MM.1S (cell line): ENCODE measurements around the gene GOSR2.

Experiments used
- DNase-seq: peaks from one replicate; pipeline ENCODE4 v3.0.0-alpha.2; 2015
- H2AFZ ChIP-seq: fragments of 300-600 bp; sonication (generic); 2 replicates; pipeline ENCODE4 v1.6.0; 2016; ENCODE audit warnings: antibody characterized with exemption, low read length
- H3F3A ChIP-seq: fragments of 300-600 bp; sonication (generic); 2 replicates; pipeline ENCODE4 v1.6.1; 2016; ENCODE audit warnings: mild to moderate bottlenecking, antibody characterized with exemption, low read length, moderate library complexity, mixed read lengths; ENCODE audit not compliant: insufficient read depth
- H3K27ac ChIP-seq: fragments of 300-600 bp; sonication (generic); 2 replicates; pipeline ENCODE4 v1.5.1; 2016; ENCODE audit warnings: mild to moderate bottlenecking, low read length
- H3K27me3 ChIP-seq: fragments of 300-600 bp; sonication (generic); replicated peaks from 2 replicates; pipeline ENCODE4 v1.6.0; 2016; ENCODE audit warnings: low read length; ENCODE audit not compliant: insufficient read depth
- H3K36me3 ChIP-seq: fragments of 300-600 bp; sonication (generic); replicated peaks from 2 replicates; pipeline ENCODE4 v1.6.1; 2016; ENCODE audit warnings: mild to moderate bottlenecking, low read length, mixed read lengths; ENCODE audit not compliant: insufficient read depth
- H3K4me1 ChIP-seq: fragments of 300-600 bp; sonication (generic); 2 replicates; pipeline ENCODE4 v1.6.1; 2016; ENCODE audit warnings: low read length, mixed read lengths
- H3K4me2 ChIP-seq: fragments of 300-600 bp; sonication (generic); 2 replicates; pipeline ENCODE4 v1.6.0; 2016; ENCODE audit warnings: low read depth, low read length
- H3K4me3 ChIP-seq: fragments of 300-600 bp; sonication (generic); 2 replicates; pipeline ENCODE4 v1.5.1; 2016; ENCODE audit warnings: low read length, mixed read lengths
- H3K79me2 ChIP-seq: fragments of 300-600 bp; sonication (generic); 2 replicates; pipeline ENCODE4 v1.6.1; 2016; ENCODE audit warnings: mixed run types, low read length, mixed read lengths
- H3K9ac ChIP-seq: fragments of 300-600 bp; sonication (generic); 2 replicates; pipeline ENCODE4 v1.6.1; 2016; ENCODE audit warnings: low read length, mixed read lengths
- H3K9me2 ChIP-seq: fragments of 300-600 bp; sonication (generic); replicated peaks from 2 replicates; pipeline ENCODE4 v1.6.1; 2016; ENCODE audit warnings: mild to moderate bottlenecking, low read length, mixed read lengths; ENCODE audit not compliant: insufficient read depth
- H3K9me3 ChIP-seq: fragments of 300-600 bp; sonication (generic); replicated peaks from 2 replicates; pipeline ENCODE4 v1.6.1; 2016; ENCODE audit warnings: mild to moderate bottlenecking, low read length, mixed read lengths; ENCODE audit not compliant: insufficient read depth
- H4K20me1 ChIP-seq: fragments of 300-600 bp; sonication (generic); 2 replicates; pipeline ENCODE4 v1.6.1; 2016; ENCODE audit warnings: mild to moderate bottlenecking, low read length, moderate library complexity, mixed read lengths; ENCODE audit not compliant: insufficient read depth
- EZH2 ChIP-seq: fragments of 300-600 bp; sonication (generic); optimal IDR thresholded peaks from 2 replicates; pipeline ENCODE3; 2017; ENCODE audit warnings: low read depth, mild to moderate bottlenecking, antibody characterized with exemption, low read length, mixed read lengths
- EZH2phosphoT487 ChIP-seq: fragments of 300-600 bp; sonication (generic); IDR thresholded peaks from 2 replicates; pipeline ENCODE4 v1.6.1; 2018; ENCODE audit warnings: antibody characterized with exemption, low read length
- TF ChIP-seq, protein P1 (sequence below): fragments of 300-600 bp; sonication (generic); IDR thresholded peaks from 2 replicates; pipeline ENCODE4 v1.5.1; 2016; ENCODE audit warnings: antibody characterized with exemption, low read length, mixed read lengths

Gene GOSR2

GRCh38 chr17:46960152-46960551, 37.2 kb downstream of the GOSR2 start:
- no peak for DNase-seq
- no peak overlapping the region for H3K4me2 ChIP-seq

GRCh38 chr17:46962374-46962790, 39.4 kb downstream of the GOSR2 start:
- no peak overlapping the region for H2AFZ ChIP-seq
- no peaks in the 10 kb centered on the region for H3K9me3 ChIP-seq
- TF ChIP-seq, protein P1, sequence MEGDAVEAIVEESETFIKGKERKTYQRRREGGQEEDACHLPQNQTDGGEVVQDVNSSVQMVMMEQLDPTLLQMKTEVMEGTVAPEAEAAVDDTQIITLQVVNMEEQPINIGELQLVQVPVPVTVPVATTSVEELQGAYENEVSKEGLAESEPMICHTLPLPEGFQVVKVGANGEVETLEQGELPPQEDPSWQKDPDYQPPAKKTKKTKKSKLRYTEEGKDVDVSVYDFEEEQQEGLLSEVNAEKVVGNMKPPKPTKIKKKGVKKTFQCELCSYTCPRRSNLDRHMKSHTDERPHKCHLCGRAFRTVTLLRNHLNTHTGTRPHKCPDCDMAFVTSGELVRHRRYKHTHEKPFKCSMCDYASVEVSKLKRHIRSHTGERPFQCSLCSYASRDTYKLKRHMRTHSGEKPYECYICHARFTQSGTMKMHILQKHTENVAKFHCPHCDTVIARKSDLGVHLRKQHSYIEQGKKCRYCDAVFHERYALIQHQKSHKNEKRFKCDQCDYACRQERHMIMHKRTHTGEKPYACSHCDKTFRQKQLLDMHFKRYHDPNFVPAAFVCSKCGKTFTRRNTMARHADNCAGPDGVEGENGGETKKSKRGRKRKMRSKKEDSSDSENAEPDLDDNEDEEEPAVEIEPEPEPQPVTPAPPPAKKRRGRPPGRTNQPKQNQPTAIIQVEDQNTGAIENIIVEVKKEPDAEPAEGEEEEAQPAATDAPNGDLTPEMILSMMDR = no peak
- no peak for TF ChIP-seq EZH2
- TF ChIP-seq EZH2phosphoT487 = no peak
- H3K4me2 ChIP-seq = no peak overlapping the region
- 0 out of 2 replicates have a peak, but pooled peaks cover 3% of the 10 kb centered on the region for H4K20me1 ChIP-seq
- no peaks in the 10 kb centered on the region for H3K27me3 ChIP-seq
- no peaks in the 10 kb centered on the region for H3K79me2 ChIP-seq
- H3F3A ChIP-seq = no peaks in the 10 kb centered on the region
- H3K9ac ChIP-seq = no peak overlapping the region
- H3K9me2 ChIP-seq = no peaks in the 10 kb centered on the region
- no peak overlapping the region for H3K27ac ChIP-seq
- no peaks in the 10 kb centered on the region for H3K36me3 ChIP-seq
- H3K4me1 ChIP-seq = no peaks in the 10 kb centered on the region
- no peak for DNase-seq
- no peak overlapping the region for H3K4me3 ChIP-seq

More at GRCh38 chr17:46960152-46960551, 37.2 kb downstream of the GOSR2 start:
- Histone ChIP-seq H3K4me3 (no peak overlapping the region), H3K79me2 (no peaks in the 10 kb centered on the region), H3K9me2 (no peaks in the 10 kb centered on the region), H4K20me1 (0 out of 2 replicates have a peak, but pooled peaks cover 3% of the 10 kb centered on the region), H3K36me3 (no peaks in the 10 kb centered on the region), H3K4me1 (no peaks in the 10 kb centered on the region), H3K27ac (no peak overlapping the region), H3K9me3 (no peaks in the 10 kb centered on the region), H3K9ac (no peak overlapping the region), H3F3A (no peaks in the 10 kb centered on the region), H3K27me3 (no peaks in the 10 kb centered on the region), H2AFZ (no peak overlapping the region)
- TF ChIP-seq, protein P1 = no peak
- TF ChIP-seq EZH2 (no peak), EZH2phosphoT487 (no peak)

DNA sequence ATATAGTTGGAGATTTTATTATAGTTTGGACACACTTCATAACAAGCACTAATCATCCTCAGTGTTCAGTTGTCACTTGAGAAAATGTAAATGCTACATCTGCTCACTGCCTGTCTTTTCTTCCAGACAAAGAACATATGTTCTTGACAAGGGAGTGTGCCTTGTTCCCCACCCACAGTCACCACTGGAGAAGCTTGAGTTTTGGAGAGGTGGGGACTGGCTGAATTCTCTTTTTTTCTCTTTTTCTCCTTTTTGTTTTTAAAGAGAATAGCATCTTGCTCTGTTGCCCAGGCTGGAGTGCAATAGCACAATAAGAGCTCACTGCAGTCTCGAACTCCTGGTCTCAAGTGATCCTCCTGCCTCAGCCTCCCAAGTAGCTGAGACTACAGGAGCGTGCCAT, 40.6 kb downstream of the GOSR2 start:
- H3K27ac ChIP-seq = no peak overlapping the region
- no peaks in the 10 kb centered on the region for H3K9me2 ChIP-seq
- H3K4me3 ChIP-seq = no peak overlapping the region
- no peaks in the 10 kb centered on the region for H3K36me3 ChIP-seq
- H3K9me3 ChIP-seq = no peaks in the 10 kb centered on the region
- no peaks in the 10 kb centered on the region for H3K4me1 ChIP-seq
- TF ChIP-seq EZH2 (no peak), EZH2phosphoT487 (no peak)
- TF ChIP-seq, protein P1 = no peak
- no peak overlapping the region for H3K4me2 ChIP-seq
- H4K20me1 ChIP-seq = 0 out of 2 replicates have a peak, but pooled peaks cover 3% of the 10 kb centered on the region
- no peak overlapping the region for H3K9ac ChIP-seq
- H3K27me3 ChIP-seq = no peaks in the 10 kb centered on the region
- H2AFZ ChIP-seq = no peak overlapping the region
- H3F3A ChIP-seq = no peaks in the 10 kb centered on the region
- DNase-seq = no peak
- H3K79me2 ChIP-seq = no peaks in the 10 kb centered on the region
